GM19397 (cell line): ENCODE data around the gene MALAT1.

Experiments used
- ATAC-seq: cut with Tn5 transposase; IDR thresholded peaks from one replicate; pipeline ENCODE4 v1.9.1; 2021; ENCODE audit warnings: mild to moderate bottlenecking, moderate library complexity; ENCODE audit not compliant: unreplicated experiment

The MALAT1 gene

GRCh38 chr11:65554057-65554818 is 55.4 kb downstream of the MALAT1 start:
- no peak for ATAC-seq

- no peak for ATAC-seq
Observed at GRCh38 chr11:65554842-65555430, 56.1 kb downstream of the MALAT1 start.

GRCh38 chr11:65555693-65556231 is 56.9 kb downstream of the MALAT1 start:
- ATAC-seq, result no peak
